HG02943 (cell line): ENCODE measurements around the gene KRTAP20-1.

Source experiments
- ATAC-seq: cut with Tn5 transposase; IDR thresholded peaks from one replicate; pipeline ENCODE4 v1.9.1; 2021; ENCODE audit warnings: mild to moderate bottlenecking, low read depth, moderate library complexity; ENCODE audit not compliant: unreplicated experiment

The KRTAP20-1 gene, protein sequence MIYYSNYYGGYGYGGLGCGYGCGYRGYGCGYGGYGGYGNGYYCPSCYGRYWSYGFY

DNA sequence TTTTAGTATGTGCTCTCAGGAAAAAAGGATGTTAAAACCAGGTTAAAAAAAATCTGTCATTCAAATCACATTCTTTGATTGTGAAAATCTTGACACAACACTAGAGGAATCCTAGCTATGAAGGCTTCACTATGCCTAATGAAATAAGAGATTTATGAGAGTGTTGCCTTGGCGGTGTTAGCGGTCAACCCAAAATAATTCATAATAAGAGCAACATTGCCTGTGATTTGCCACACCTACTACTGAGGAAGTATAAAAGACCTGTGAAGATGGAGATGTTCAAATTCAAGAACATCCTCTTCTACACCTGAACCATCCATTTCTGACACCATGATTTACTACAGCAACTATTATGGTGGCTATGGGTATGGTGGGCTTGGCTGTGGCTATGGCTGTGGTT, at the start of gene KRTAP20-1:
KRTAP20-1 (plus strand) TSS at position 301 of the 400 bp plus-strand sequence; CDS start at position 331, 30 bp downstream.
- ATAC-seq: no peak

GRCh38 chr21:30567617-30568016, 48.6 kb upstream of the KRTAP20-1 start:
- ATAC-seq: no peak

DNA sequence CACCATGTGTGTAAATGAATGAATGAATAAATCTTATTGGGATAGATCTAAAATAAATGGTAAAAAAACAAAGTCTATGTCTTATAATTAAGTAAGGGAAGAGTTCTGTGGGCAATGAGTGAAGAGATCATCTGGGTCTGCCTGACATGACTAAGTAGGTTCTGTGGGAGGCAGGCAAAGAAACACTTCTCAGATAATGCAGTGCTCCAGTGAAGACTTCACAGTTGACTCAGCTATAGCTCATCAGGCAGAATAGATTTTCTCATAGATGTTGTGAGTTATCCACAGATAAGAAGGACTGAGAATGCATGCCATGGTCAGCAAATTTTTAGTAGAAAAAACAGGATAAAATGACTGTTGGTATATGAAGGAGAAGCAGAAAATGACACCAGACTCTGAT, 38.5 kb upstream of the KRTAP20-1 start:
- no peak for ATAC-seq

DNA sequence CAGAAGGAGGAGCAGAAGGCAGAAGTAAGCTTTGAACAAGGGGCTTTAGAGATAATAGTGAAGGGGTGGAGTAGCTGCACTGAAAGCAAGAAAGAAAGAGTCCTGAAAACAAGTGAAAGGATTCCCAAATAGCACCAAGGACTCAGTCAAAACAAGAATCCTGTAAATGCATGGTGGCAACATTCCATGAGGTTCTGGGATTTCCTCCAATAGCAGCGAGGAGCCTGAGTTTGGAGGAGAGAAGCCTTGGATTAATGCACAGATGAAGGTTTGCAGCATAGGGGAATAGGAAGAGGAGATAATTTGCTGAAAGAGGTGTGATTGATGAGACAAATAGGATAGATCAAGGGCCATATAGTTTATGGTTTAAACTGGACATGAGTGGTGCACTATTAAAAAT, 36.9 kb upstream of the KRTAP20-1 start:
- no peak for ATAC-seq

DNA sequence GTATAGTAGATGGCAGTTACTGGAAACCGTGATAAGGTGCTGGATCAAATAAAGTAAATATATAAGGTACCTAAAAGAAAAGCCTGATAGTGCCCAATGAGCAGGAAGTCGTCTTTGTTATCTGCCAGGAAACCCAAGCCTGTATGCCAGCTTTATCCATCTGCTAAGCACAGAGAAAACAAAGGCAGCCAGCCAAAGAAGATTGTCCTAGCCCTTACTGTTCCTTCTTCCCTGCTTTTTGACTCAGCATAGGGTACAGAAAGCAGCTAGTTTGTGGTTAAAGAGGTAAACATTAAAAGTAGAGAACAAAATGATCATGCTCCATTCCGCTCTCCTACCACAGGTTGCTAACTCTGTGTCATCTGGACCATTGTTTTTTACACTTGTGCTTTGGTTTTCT, 36.1 kb upstream of the KRTAP20-1 start:
- ATAC-seq: no peak

DNA sequence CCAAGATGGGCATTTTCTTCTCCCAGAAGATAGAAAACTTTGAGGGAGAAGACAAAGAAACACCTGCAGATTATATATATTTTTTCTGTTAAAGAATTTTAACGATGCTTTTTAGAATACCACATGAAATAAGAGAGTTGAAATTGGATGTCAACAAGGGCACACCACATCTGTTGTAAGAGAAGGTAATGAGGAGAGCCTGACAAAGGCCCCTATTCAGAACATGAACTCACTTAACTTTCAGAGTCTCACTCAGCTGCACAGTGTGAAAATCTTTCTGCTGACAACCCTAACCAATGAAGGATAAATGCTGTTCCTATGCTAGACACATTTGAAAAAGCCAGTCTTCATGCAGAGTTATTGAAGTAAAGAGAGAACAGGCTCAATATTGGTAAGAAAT, 33.4 kb upstream of the KRTAP20-1 start:
- ATAC-seq: no peak

GRCh38 chr21:30590297-30590696, 25.9 kb upstream of the KRTAP20-1 start, which contains the start of gene KRTAP22-2:
KRTAP22-2 (minus strand) TSS chr21:30590397.
- ATAC-seq: no peak

- ATAC-seq: no peak
Measured at GRCh38 chr21:30592140-30592539, 24.1 kb upstream of the KRTAP20-1 start, which contains the start of gene KRTAP6-3. KRTAP6-3 (plus strand) TSS chr21:30592440; CDS start chr21:30592446, 6 bp downstream.

DNA sequence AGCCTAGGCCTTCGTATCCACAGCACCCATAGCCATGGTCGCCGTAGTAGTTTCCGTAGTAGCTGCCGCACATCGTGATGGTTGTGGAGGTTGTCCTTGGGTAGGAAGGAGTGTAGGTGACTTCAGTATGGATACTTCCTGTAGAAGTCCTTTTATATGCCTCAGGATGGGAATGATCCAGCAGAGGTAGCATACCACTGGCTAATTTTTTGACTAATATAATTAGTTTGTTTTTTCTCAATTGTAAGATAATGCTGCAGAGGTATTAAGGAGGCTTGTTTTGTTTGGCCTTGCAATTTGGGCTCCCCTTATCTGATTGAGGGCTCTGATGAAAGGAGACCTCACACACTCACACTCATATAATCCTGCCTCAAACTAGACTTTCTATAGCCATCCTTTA, 17.4 kb upstream of the KRTAP20-1 start, which contains the start of gene KRTAP6-2:
KRTAP6-2 (minus strand) TSS at position 101 of the 400 bp plus-strand sequence; CDS start at position 73, 28 bp downstream.
- ATAC-seq: no peak

GRCh38 chr21:30600787-30601186, 15.4 kb upstream of the KRTAP20-1 start, which contains the start of gene KRTAP22-1:
KRTAP22-1 (plus strand) TSS chr21:30601087.
- no peak for ATAC-seq

- ATAC-seq: no peak
Measured at GRCh38 chr21:30605968-30606367, 10.3 kb upstream of the KRTAP20-1 start.

- no peak for ATAC-seq
Measured at GRCh38 chr21:30612132-30612531, 4.1 kb upstream of the KRTAP20-1 start.

- no peak for ATAC-seq
Measured at GRCh38 chr21:30613836-30614235, 2.4 kb upstream of the KRTAP20-1 start, which contains the start of gene KRTAP6-1. KRTAP6-1 (minus strand) TSS chr21:30613930; CDS start chr21:30613904, 26 bp downstream.

GRCh38 chr21:30615199-30615598, 1.0 kb upstream of the KRTAP20-1 start:
- no peak for ATAC-seq

- no peak for ATAC-seq
Measured at GRCh38 chr21:30620080-30620479, 3.9 kb downstream of the KRTAP20-1 start.

GRCh38 chr21:30620522-30620921, 4.3 kb downstream of the KRTAP20-1 start, which contains the start of gene KRTAP20-4:
KRTAP20-4 (plus strand) TSS chr21:30620627.
- no peak for ATAC-seq

GRCh38 chr21:30623362-30623761, 7.1 kb downstream of the KRTAP20-1 start:
- ATAC-seq: no peak

GRCh38 chr21:30625449-30626165, 9.4 kb downstream of the KRTAP20-1 start:
- ATAC-seq: no peak

- ATAC-seq: no peak
Measured at GRCh38 chr21:30628109-30628508, 11.9 kb downstream of the KRTAP20-1 start.

GRCh38 chr21:30629200-30629599, 13.0 kb downstream of the KRTAP20-1 start:
- no peak for ATAC-seq

- ATAC-seq: no peak
Measured at GRCh38 chr21:30634906-30635305, 18.7 kb downstream of the KRTAP20-1 start, which contains the start of gene KRTAP20-2. KRTAP20-2 (plus strand) TSS chr21:30635206; CDS start chr21:30635264, 58 bp downstream.

DNA sequence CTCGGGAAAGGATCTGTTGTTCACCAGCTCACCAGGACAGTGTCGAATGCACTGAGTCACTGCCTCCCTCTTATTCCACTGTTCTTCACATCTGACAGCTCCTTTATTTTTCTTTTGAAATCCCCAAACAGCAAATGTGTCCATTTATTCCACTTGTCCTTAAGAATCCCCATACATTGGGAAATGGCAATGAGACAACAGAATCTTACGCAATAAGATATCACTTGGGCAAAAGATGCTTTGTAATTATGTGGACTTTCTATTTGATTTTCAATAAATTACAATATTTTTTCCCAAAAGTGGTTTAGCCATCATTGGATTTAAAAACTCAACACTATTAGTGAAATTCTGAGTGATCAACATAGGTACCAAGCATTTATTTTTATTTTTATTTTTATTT, 22.5 kb downstream of the KRTAP20-1 start:
- ATAC-seq: no peak
